SK-N-SH treated with all-trans-retinoic acid at 6 μM for 48 hours (cell line): ENCODE results near the gene KRT74.

Experiments used
- ATAC-seq: fragments of 200-7000 bp; cut with Tn5 transposase; 3 replicates; pipeline ENCODE4 v1.9.1; 2020; ENCODE audit warnings: mild to moderate bottlenecking, moderate library complexity
- ARNTL ChIP-seq: fragments of 450-650 bp; formaldehyde crosslinking; IDR thresholded peaks from 2 replicates; pipeline ENCODE4 v1.5.0; 2020; ENCODE audit warnings: low read depth, mild to moderate bottlenecking, moderate library complexity, borderline replicate concordance
- CREB5 ChIP-seq: fragments of 250-450 bp; sonication (Bioruptor Pico); IDR thresholded peaks from 2 replicates; pipeline ENCODE4 v1.5.1; 2020; ENCODE audit warnings: low read depth, mild to moderate bottlenecking, moderate library complexity
- CSDC2 ChIP-seq: fragments of 250-450 bp; sonication (Bioruptor Pico); IDR thresholded peaks from 2 replicates; pipeline ENCODE4 v1.5.0; 2020; ENCODE audit warnings: mild to moderate bottlenecking, moderate library complexity
- ESRRG ChIP-seq: fragments of 250-450 bp; sonication (Bioruptor Pico); IDR thresholded peaks from 2 replicates; pipeline ENCODE4 v1.6.1; 2021; ENCODE audit warnings: mild to moderate bottlenecking
- GLIS3 ChIP-seq: fragments of 250-450 bp; sonication (Bioruptor Pico); IDR thresholded peaks from 2 replicates; pipeline ENCODE4 v1.5.0; 2020; ENCODE audit warnings: mild to moderate bottlenecking, moderate library complexity
- ISL1 ChIP-seq: fragments of 250-450 bp; sonication (Bioruptor Pico); IDR thresholded peaks from 2 replicates; pipeline ENCODE4 v2.1.2; 2022; ENCODE audit warnings: mild to moderate bottlenecking, moderate library complexity
- POU6F1 ChIP-seq: fragments of 250-450 bp; sonication (Bioruptor Pico); IDR thresholded peaks from 2 replicates; pipeline ENCODE4 v1.8.0; 2021; ENCODE audit warnings: low read depth, mild to moderate bottlenecking, moderate library complexity, borderline replicate concordance
- PPARA ChIP-seq: fragments of 250-450 bp; sonication (Bioruptor Pico); IDR thresholded peaks from 2 replicates; pipeline ENCODE4 v1.5.0; 2020; ENCODE audit warnings: mild to moderate bottlenecking, borderline replicate concordance
- ZFP3 ChIP-seq: fragments of 250-450 bp; sonication (Bioruptor Pico); IDR thresholded peaks from 2 replicates; pipeline ENCODE4 v1.5.0; 2020; ENCODE audit warnings: mild to moderate bottlenecking, moderate library complexity
- ZFP30 ChIP-seq: fragments of 450-650 bp; formaldehyde crosslinking; IDR thresholded peaks from 2 replicates; pipeline ENCODE4 v1.5.0; 2022; ENCODE audit warnings: mild to moderate bottlenecking, moderate library complexity
- ZNF70 ChIP-seq: fragments of 450-650 bp; formaldehyde crosslinking; IDR thresholded peaks from 2 replicates; pipeline ENCODE4 v1.5.0; 2020; ENCODE audit warnings: mild to moderate bottlenecking, moderate library complexity
- ZNF8 ChIP-seq: fragments of 450-650 bp; formaldehyde crosslinking; IDR thresholded peaks from 2 replicates; pipeline ENCODE4 v1.5.0; 2020; ENCODE audit warnings: mild to moderate bottlenecking, moderate library complexity
- TF ChIP-seq, protein P1 (sequence below): fragments of 250-450 bp; sonication (Bioruptor Pico); IDR thresholded peaks from 2 replicates; pipeline ENCODE4 v1.5.1; 2021; ENCODE audit warnings: mild to moderate bottlenecking, moderate library complexity
- TF ChIP-seq, protein P2 (sequence below): fragments of 250-450 bp; sonication (Bioruptor Pico); IDR thresholded peaks from 2 replicates; pipeline ENCODE4 v1.8.0; 2020; ENCODE audit warnings: mild to moderate bottlenecking, moderate library complexity, borderline replicate concordance

The KRT74 gene

GRCh38 chr12:52524241-52524897 lies 49.3 kb downstream of the KRT74 start:
- no peak for ATAC-seq

GRCh38 chr12:52523824-52524223 lies 49.8 kb downstream of the KRT74 start:
- TF ChIP-seq ZFP30 (CRISPR knock-in tag), result no peak
- TF ChIP-seq, all 23 proteins: peak for 0
- ATAC-seq, result no peak

More at GRCh38 chr12:52524241-52524897, 49.3 kb downstream of the KRT74 start:
- TF ChIP-seq, protein P1, sequence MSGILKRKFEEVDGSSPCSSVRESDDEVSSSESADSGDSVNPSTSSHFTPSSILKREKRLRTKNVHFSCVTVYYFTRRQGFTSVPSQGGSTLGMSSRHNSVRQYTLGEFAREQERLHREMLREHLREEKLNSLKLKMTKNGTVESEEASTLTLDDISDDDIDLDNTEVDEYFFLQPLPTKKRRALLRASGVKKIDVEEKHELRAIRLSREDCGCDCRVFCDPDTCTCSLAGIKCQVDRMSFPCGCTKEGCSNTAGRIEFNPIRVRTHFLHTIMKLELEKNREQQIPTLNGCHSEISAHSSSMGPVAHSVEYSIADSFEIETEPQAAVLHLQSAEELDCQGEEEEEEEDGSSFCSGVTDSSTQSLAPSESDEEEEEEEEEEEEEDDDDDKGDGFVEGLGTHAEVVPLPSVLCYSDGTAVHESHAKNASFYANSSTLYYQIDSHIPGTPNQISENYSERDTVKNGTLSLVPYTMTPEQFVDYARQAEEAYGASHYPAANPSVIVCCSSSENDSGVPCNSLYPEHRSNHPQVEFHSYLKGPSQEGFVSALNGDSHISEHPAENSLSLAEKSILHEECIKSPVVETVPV (CRISPR knock-in tag), result no peak
- TF ChIP-seq, protein P2, sequence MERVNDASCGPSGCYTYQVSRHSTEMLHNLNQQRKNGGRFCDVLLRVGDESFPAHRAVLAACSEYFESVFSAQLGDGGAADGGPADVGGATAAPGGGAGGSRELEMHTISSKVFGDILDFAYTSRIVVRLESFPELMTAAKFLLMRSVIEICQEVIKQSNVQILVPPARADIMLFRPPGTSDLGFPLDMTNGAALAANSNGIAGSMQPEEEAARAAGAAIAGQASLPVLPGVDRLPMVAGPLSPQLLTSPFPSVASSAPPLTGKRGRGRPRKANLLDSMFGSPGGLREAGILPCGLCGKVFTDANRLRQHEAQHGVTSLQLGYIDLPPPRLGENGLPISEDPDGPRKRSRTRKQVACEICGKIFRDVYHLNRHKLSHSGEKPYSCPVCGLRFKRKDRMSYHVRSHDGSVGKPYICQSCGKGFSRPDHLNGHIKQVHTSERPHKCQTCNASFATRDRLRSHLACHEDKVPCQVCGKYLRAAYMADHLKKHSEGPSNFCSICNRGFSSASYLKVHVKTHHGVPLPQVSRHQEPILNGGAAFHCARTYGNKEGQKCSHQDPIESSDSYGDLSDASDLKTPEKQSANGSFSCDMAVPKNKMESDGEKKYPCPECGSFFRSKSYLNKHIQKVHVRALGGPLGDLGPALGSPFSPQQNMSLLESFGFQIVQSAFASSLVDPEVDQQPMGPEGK (CRISPR knock-in tag), result no peak
- TF ChIP-seq CREB5, result no peak

DNA sequence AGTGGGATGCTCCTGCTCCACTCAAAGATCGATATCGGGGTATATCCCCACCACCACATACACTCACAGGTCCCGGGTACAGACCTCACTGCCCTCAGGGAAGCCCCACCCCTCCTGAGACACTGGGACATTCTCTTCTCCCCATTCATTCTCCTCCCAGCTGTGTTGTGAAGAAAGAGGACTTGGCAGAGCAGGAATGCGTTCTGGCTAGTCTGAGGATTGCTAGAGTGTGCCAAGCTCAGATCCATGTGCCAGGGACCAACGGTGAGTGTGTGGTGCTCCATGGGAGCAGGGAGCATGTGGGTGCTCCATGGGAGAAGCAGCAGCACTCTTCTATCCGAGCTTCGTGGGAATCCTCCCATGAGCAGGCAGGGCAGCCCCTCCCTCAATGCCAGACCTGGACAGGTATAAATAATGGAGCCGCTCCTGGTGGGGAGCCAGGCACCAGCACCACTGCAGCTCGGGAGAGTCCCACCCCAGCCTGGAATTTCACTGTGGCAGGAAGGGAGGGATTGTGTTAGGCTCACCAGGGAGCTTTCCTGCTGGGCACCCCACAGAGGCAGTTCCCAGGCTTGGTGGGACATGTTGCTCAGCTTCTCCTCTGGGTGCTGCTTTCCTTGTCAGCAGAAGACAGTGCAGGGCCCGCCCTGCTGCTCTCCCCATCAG lies 51.2 kb downstream of the KRT74 start:
- TF ChIP-seq ZFP3 (CRISPR knock-in tag) (no peak), ZNF8 (CRISPR knock-in tag) (no peak), CSDC2 (CRISPR knock-in tag) (no peak), ARNTL (CRISPR knock-in tag) (no peak), GLIS3 (CRISPR knock-in tag) (no peak), CREB5 (no peak), ESRRG (CRISPR knock-in tag) (no peak), ZFP30 (CRISPR knock-in tag) (no peak), ZNF70 (CRISPR knock-in tag) (no peak), ISL1 (CRISPR knock-in tag) (no peak), PPARA (CRISPR knock-in tag) (no peak), POU6F1 (CRISPR knock-in tag) (no peak)
- TF ChIP-seq, protein P1 (CRISPR knock-in tag), result no peak
- TF ChIP-seq, protein P2 (CRISPR knock-in tag), result no peak
- no peak for ATAC-seq
